COLO668 (cell line): ENCODE data around the gene COL4A1.

ENCODE experiments used
- DNase-seq: peaks from one replicate; lab custom pipeline; 2025; ENCODE audit not compliant: unreplicated experiment; lab: John Stamatoyannopoulos, UW

Gene COL4A1

DNA sequence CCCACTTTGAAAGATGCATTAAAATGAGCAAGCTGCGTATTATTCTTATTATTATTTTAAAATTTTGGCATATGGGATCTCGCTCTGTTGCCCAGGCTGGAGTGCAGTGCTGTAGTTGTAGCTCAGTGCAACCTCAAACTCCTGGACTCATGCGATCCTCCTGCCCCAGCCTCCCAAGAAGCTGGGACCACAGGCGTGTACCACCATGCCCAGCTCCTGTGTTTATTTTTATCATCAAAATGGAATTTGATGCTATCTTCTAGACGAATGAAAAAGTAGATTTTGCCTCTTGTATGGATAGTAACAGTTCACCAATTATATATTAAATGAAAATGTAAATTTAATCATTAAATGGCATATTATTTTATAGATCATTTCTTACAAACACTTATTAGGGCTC is 43.6 kb downstream of the COL4A1 start:
- no peak for DNase-seq

DNA sequence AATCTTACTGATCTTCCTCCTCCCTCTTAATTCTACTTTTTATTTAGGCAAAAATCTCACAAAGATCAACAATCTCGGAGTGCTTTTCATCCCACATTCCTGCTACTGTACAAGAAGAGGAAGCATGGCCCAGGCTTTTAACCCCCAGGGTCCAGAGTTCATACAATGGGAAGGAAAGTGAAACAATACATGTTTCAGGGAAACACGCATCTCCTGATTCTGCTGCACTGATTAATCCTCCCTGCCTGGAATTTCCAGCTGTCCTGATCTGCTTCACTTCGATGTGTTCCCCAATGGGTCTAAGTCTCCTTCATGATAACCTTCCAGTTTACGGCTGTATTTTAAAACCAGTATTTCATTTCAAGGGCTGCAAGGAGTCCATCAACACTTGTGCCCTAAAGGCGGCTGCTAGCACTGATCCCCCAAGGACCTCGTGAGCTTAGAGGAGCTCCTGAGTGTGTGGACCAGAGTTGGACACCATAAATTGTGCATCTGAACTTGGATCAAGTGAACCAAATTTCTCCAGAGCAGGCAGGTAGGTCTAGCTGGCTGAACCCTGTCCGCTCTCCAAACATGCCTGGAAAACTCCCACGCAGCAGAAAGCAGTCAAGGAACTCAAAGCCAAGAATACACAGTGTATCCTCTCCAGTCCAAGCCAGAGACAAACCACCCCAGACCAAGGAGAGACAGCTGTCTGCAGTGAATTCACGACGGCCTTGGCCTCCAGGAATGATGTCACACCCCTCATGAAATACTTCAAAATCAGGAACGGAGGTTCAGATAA is 44.3 kb downstream of the COL4A1 start:
- DNase-seq, result no peak

DNA sequence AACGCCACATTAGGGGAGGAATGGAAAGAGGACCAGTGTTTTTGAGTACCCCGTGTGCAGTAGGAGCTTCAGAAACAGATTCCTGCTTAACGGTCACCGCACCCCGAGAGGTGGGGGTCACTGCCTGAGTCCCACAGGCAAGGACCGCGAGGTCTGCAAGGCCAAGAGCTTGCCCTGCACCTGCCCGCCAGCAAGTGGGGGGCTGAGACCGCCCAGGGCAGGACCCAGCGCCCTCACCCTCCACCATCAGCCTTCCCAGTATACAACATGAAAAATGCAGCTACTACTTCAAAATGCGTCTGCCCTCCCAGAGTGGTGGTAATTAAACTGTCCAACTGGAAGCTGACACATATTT is 44.9 kb downstream of the COL4A1 start:
- DNase-seq, result no peak

DNA sequence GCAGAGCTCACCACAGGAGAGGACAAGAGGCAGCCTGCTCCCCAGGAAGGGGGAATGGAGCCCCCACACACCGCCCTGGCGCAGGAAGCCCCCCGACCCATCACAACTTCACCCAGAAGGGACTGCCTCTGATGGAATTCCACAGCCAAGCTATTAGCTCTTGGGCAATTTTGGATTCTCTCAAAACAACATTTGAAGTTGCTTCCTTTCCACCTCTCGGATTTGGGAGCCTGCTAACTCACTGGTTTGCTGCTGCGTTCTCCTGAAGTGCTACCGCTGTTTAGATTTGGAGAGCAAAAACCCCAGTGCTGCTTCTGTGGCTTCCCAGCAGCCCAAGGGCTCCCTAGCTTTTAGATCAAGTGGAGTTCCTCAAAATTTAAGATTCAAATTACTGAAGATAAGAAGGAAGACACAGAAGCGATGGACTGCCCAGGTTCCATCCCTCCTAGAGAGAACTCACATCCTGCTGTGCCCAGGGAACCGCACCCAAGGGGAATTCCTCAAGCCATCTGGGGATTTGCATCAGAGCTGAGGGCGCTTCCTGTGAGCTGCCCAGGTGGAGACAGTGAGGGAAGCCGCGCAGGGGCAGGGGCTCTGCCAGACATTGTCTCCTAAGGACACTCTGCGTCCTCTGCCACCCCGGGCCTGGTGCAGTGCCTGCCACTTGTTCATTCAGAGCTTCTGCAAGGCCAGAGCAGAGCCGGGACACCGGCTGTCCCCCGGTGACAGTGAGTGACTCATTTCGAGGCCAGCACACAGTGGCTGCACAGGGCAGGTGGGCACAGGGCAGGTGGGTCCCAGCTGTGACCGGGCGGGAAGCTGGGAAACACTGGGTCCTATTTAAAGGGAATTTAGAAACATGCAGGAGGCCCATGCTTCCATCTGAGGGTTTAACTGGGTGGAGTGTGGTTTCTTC is 45.5 kb downstream of the COL4A1 start:
- DNase-seq, result no peak

DNA sequence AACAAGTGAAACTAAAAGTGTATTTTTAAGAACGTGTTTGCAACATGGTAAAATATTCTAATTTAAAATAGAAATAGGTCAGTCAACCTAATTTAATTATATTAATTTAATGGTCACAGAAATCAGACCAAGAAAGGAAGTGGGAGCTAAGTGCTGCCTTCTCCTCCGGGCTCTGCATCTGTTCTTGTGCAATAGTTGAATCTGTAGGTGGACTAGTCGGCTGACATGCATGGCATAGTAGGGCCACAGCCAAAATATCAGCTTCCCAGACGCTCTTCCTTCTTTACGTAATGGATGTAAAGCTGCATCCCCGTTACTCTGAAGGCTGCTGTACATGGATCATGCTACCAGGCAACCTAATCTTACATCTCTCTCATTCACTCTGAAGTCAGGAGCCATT is 47.3 kb downstream of the COL4A1 start:
- DNase-seq, result no peak

DNA sequence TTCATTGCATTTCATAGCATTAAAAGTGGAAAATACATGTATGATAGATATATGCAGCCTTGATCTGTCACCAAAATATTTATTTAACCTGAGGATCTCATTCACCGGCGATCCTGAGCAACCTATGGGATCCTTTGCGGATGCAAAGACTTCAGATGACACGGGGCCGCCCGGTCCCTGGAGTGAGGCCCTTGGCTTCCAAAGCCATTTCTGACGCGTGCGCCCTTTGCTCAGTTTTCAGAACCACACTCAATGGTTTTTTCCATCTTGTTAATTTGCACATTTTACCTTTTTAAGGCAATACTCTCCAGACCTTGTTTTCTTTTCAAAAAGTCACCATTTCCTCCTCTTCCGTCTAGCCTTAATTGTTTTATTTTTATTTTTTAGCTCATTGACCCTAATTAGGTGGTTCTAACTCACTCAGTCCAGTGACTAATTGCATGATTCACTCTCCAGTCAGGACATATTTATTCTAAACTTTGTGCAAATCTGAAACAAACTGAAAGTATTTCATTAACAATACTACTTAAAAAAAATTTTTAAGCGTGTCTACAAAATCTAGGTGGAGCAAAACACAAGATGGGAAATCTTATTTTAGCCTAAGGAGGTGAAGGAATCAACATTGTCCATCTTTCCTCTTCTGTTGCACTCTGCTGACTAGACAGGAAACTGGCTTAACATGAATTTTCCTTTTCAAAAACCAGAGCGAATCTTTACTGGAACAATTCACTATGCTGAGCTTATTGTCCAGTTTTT is 47.9 kb downstream of the COL4A1 start:
- no peak for DNase-seq

DNA sequence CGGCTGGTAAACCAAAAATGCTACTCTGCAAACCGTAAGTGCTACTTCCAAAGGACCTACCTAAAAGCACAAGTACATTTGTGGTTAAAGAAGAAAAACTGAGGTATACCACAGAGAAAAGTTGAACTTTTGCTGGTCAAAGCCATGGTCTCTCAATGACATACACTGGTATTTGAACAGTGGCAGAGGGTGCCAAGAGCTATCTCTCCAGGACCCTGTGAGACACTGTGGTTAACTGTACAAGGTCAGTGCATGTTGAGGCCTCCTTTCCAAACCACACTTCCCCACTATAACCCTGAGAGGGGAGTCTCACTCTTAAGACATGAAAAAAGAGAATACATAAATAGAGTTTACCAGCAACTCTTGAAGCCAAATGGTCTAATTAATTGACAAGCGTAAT is 49.5 kb downstream of the COL4A1 start:
- DNase-seq, result no peak

DNA sequence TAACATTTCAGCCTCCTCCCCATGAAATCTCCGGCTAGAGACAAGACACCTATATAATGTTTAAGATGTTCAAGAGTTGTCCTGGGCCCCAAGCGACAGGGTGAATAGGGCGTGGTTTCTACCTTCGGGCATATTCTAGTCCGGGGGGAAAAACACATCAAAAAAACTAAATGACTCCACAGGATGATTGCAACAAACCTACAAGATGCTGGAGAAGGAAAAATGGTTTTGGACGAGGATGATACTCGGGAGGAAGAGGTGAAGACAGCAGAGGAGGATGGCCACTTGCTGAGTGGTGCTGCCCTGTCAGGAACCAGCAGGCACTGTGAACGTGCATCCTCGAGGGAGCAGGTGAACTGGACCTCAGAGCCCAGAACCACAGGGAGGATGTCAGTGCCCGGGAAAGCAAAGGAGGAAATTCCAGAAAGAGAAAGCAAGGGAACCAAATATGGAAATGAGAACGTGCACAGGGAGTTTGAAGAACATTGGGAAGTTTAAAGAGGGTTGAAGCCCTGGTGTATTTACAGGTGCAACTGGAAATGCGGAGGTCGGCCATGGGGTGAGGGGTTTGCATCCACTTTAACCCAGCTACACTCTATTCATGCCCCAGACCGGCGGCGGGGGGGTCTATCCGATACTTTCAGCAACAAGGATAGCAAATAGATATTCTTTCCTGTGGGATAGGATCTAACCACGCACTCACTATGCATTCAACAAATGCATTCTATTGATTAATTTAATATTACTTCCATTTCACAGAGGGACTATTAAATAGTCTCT is 50.6 kb downstream of the COL4A1 start:
- DNase-seq, result no peak

DNA sequence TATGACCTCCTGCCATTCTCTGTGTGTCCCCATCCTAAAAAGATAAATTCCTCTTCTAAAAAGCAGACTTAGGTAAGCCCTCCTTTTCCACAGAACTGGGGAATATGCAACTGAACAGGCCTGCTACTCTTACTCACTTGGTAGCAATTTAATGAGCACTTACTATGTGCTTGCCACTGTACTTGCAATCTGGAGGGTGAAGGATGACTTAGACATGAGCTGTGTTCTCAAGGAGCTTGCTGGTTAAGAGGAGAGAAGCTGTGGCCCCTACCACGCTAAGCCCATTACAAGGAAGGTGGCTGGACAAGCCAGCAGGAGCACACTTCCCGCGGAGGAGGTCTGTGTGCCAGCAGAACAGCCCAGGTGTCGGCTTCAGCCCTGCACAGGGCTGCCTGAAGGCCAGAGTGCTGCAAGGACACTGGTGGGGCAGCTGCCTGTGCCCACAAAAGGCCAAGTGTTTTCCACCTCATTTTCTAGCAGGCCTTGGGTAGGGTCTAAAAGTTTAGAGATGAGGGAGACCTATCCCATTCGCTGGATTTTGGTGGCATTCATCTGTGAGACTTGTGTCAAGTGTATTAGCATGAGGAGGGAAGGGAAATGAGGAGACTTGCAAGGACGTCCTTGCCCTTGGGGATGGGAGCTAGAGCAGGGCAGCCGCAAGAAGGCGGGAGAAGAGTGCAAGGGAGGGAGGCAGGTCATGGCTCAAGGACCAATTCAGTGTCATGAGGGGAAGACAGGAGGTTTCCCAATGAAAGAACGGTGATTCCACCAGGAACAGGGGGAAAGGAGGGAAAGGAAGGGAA is 52.0 kb downstream of the COL4A1 start:
- DNase-seq, result no peak

DNA sequence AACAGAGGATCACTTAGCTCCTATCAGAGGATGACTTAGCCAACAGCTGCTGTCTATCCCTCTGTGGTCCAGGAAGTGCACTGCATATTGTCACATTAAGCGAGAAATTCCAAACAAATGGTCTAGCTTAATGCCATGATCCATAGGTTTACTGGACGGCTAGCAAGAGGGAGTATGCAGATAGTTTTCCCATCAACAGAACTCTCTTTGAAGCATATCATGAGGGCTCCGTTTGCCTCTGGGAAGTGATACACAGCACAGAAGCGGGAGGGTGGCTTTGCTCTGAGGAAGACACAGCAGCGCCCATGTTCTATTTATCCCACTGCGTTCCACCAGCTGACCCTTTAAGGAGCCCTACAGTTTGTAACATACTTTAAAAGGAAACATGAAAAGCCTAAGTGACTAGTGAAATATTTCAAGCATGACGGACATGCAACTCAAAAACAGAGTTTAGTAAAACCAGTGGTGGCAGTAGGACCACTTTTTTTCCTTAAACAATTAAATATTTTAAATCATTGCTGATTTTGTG is 52.7 kb downstream of the COL4A1 start:
- DNase-seq, result no peak

DNA sequence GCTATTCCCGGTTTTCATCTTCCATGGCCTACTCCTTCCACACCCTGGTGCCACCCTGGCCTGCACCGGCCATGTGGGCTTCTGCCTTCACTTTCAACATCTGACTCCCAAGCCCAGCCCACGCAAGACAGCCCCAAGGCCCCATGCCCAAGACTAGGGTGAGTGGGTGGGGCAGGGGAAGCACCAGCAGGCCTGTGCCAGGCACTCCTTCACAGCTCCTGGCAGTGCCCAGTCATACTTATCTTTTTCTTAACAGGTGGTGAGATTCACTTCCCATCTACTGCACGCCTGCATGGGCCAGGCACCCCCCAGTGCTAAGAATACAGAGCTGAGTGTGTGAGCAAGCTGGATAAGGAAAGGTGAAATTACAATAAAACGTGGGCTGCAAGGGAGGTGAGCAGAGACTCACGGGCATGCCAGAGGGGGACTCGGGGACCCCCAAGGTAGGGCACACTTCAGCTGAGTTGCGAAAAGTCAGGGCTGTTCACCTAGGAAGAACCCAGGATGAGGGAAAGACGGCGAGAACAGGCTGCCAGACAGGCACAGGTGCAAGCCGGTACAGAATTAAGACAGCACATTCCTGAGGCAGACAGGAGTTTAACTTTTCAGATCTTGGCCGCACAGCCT is 55.7 kb downstream of the COL4A1 start:
- DNase-seq, result no peak

DNA sequence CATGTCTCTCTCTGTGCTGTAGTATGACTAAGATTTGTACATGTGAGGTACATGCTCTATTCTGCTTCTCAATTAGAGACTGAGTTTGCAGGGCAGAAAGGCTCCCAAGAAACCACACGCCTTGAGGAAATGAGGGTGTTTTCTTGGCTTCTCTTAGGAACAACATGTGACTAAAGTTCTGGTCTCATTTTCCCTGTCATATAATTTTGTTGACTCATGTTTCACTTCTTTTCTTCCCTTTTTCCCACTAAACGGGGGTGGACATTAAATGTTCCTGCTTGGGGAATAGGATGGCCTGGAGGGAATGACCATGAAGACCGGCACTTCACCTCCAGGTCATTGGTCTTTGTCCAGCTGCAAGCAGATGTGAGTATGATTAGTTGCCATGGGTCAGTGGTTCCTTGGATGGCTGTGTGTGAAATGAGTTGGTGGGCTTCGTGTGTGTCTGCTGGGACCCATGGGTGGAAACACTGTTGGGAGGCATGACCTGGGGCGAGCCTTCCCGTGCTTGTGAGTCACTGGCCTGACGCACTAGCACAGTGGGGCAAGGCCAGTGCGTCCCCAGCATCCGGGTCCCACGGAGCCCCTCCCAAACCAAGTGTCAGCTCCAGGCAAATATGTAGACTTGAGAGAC is 56.6 kb downstream of the COL4A1 start:
- DNase-seq, result no peak

DNA sequence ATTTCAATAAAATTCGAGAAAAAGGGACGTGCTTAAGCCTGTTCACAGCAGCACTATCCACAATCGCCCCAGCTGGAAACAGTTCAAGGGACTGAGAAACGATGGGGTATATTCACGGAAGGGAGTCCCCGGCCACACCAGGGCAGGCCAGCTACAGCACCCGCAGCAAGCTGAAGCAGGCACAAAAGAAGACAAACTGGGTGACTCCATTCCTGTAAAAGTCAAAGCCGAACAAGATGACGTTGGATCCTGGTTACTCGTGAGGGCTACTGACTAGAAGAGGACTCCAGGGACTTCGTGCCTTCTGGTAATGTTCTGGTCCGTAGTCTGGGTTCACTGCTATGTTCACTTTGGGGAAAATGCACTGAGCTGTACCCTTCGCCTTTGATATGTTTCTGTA is 57.6 kb downstream of the COL4A1 start:
- no peak for DNase-seq

DNA sequence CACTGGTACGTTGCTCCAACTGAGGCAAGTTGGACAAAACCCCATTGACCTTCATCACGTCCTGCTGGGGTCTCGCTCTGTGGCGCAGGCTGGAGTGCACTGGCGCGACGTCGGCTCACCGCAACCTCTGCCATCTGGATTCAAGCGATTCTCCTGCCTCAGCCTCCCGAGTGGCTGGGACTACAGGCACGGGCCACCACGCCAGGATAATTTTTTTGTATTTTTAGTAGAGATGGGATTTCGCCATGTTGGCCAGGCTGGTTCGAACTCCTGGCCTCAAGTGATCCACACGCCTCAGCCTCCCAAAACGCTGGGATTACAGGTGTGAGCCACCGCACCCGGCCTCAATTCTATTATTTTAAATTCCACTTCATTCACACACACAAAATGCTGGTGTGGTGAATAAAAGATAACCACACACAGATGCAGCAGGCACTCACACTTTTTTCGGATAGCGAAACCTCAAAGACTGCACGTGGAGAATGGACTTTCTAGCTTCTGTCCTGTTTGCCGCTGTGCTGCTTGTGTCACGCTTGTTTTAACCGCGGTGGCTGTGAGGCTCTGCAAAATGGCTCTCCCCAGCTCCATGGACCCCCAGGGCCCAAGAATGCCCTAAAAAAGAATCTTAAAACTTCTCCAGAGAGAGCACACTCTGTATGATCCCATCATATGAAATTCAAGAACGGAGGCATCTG is 58.4 kb downstream of the COL4A1 start:
- no peak for DNase-seq

DNA sequence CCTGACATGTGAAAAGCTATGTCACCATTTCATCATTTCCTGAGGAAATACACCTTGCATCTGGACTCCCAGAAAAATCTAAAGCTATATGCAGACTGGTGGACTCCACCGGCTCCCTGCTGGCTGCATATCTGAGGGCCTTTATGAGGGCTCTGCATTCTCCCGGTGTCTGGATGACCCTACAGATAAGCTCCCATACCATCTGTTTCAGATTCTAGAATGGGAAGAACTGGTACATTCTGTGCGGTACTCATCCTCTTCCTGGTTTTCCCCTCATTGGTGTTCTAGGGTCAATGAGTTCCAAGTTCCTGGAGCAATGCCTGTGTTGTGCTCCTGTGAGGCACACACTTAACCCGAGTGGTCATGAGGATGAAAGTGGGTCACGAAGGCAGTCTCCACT is 60.4 kb downstream of the COL4A1 start:
- no peak for DNase-seq

DNA sequence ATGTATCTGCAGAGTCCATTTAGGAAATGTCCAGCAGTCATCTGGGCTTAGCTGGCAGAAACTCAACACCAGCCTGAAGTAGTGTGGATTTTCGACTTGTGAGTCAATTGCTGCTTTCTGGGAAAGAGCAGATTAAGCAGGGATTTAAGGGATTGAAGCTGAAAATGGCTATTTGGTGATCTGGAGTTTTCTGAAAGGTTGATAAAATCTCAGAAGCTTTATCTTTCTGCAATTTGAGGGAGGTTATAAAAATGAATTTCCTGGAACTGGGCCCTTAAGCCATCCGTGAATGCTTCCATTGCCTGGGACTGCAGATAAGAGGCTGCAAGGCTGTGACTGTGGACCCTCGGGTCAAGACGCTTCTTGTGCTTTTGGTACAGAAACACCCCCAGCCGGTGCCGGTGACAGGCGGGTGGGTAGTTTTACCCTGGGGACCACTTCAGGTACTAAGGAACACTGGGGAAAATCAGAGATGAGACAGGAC is 61.5 kb downstream of the COL4A1 start:
- no peak for DNase-seq

DNA sequence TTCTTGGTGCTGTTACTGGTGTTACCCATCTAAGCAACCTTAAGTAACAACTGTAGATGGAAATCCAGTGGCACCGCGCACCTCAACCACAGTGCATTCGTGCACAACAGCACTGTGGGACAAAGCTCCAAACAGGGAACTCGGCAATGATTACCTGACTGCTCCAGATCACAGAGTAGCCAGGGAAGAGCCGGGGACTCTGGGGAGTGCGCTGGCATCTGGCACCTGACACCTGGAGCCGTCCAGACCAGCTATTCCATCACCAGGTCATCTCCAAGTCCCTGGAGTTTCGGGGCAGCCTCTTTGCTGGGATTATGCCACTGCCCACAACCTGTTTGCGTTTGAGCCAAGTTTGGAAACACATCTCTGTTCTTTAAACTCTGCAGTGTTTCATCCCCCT is 62.0 kb downstream of the COL4A1 start:
- no peak for DNase-seq
